ENCODE data around the gene RTP2.

The RTP2 gene

GRCh38 chr3:187677604-187678003 lies 24.8 kb downstream of the RTP2 start:
- DNase-seq (ENCODE audit: extremely low read depth in 1 of 2, low read depth in 1 of 2) = no peak

- no peak for DNase-seq (ENCODE audit: extremely low read depth in 1 of 2, low read depth in 1 of 2)
These were observed 29.3 kb downstream of the RTP2 start for GRCh38 chr3:187673012-187673411.

- no peak for DNase-seq (ENCODE audit: extremely low read depth in 1 of 2, low read depth in 1 of 2)
These were observed 32.5 kb downstream of the RTP2 start, which contains the start of gene SST for GRCh38 chr3:187669675-187670504. SST (minus strand) TSS chr3:187670394; CDS start chr3:187670291, 103 bp downstream.

GRCh38 chr3:187667526-187667925 lies 34.8 kb downstream of the RTP2 start:
- DNase-seq (ENCODE audit: extremely low read depth in 1 of 2, low read depth in 1 of 2) = no peak

GRCh38 chr3:187665764-187666402 lies 36.5 kb downstream of the RTP2 start:
- DNase-seq (ENCODE audit: extremely low read depth in 1 of 2, low read depth in 1 of 2) = no peak

GRCh38 chr3:187665010-187665409 lies 37.3 kb downstream of the RTP2 start:
- no peak for DNase-seq (ENCODE audit: extremely low read depth in 1 of 2, low read depth in 1 of 2)

- no peak for DNase-seq (ENCODE audit: extremely low read depth in 1 of 2, low read depth in 1 of 2)
These were observed 39.4 kb downstream of the RTP2 start for GRCh38 chr3:187662848-187663409.

GRCh38 chr3:187661267-187661666 lies 41.1 kb downstream of the RTP2 start:
- DNase-seq (ENCODE audit: extremely low read depth in 1 of 2, low read depth in 1 of 2) = no peak

GRCh38 chr3:187651282-187651681 lies 51.1 kb downstream of the RTP2 start:
- no peak for DNase-seq (ENCODE audit: extremely low read depth in 1 of 2, low read depth in 1 of 2)
